ENCODE results near the gene ELP6. TPM values are rescaled to one million over a fixed set of nuclear protein-coding genes. Genes with fewer than 3 reads are reported as not detected.

The ELP6 gene
- total and polyA plus RNA-seq, 9 of the 15 experiments (the other 6 are each of a cell fraction or from before 2014, with no cell fraction given), result 76.9 to 198 (median 83.3) TPM

GRCh38 chr3:47475570-47476329 is 37.8 kb downstream of the ELP6 start, which contains the start of gene SCAP (continued):
- peak in 1 of 2 experiments; percentile 63; a peak in 2 of 4 replicates for TF ChIP-seq RCOR1 (IDR thresholded peaks at IDR 0.05; ENCODE audit: borderline replicate concordance in 1 of 2, low read depth in 2 of 2, low read length in 2 of 2)
- peak; percentile 49; the same call in 1 of the 2 replicates for TF ChIP-seq CBFB (CRISPR knock-in tag; IDR thresholded peaks at IDR 0.05)
- TF ChIP-seq ZNF785 (CRISPR knock-in tag; IDR thresholded peaks at IDR 0.05), result no peak
- no peak for TF ChIP-seq ILK (tag; IDR thresholded peaks at IDR 0.05; ENCODE audit: borderline replicate concordance, low read depth)
- TF ChIP-seq RBM34 (IDR thresholded peaks at IDR 0.05; ENCODE audit: borderline replicate concordance, insufficient read depth, low read length), result peak; percentile 100
- no peak for TF ChIP-seq ILF3 (IDR thresholded peaks at IDR 0.05; ENCODE audit: borderline replicate concordance)
- peak; percentile 99 for TF ChIP-seq MYC (IDR thresholded peaks at IDR 0.05; ENCODE audit: low read depth, low read length)
- TF ChIP-seq MYC (CRISPR knock-in tag; IDR thresholded peaks at IDR 0.05; ENCODE audit: borderline replicate concordance, low read depth), result peak; percentile 80
- TF ChIP-seq CAMTA2 (CRISPR knock-in tag; conservative IDR thresholded peaks at IDR 0.05), result peak; percentile 78; the same call in 1 of the 2 replicates
- no peak for TF ChIP-seq ZNF184 (CRISPR knock-in tag; IDR thresholded peaks at IDR 0.05)
- TF ChIP-seq XRCC3 (IDR thresholded peaks at IDR 0.05), result no peak
- no peak for TF ChIP-seq E4F1 (CRISPR knock-in tag; IDR thresholded peaks at IDR 0.05; ENCODE audit: borderline replicate concordance)
- 0 out of 2 replicates have a peak, but pooled peaks have one; percentile 47 for TF ChIP-seq ZNF444 (CRISPR knock-in tag; IDR thresholded peaks at IDR 0.05)
- 0 out of 2 replicates have a peak, but pooled peaks have one; percentile 28 for TF ChIP-seq PTBP1 (IDR thresholded peaks at IDR 0.05; ENCODE audit: low read depth, low read length)
- peak; percentile 86 for TF ChIP-seq ATF7 (IDR thresholded peaks at IDR 0.05)
- TF ChIP-seq HIVEP1 (CRISPR knock-in tag; IDR thresholded peaks at IDR 0.05), result 0 out of 2 replicates have a peak, but pooled peaks have one; percentile 57
- peak; percentile 99 for TF ChIP-seq CTBP1 (IDR thresholded peaks at IDR 0.05; ENCODE audit: borderline replicate concordance)
- TF ChIP-seq SIN3A (IDR thresholded peaks at IDR 0.05; ENCODE audit: borderline replicate concordance in 2 of 2, control insufficient read depth in 1 of 2, low read depth in 2 of 2, low read length in 2 of 2), result peak; percentile 90 to 97
- no peak for TF ChIP-seq SFPQ (IDR thresholded peaks at IDR 0.05; ENCODE audit: low read depth, low read length)
- TF ChIP-seq TAF7 (tag; IDR thresholded peaks at IDR 0.05), result no peak
- TF ChIP-seq DPF2 (IDR thresholded peaks at IDR 0.05), result 0 out of 2 replicates have a peak, but pooled peaks have one; percentile 12
- TF ChIP-seq KAT8 (IDR thresholded peaks at IDR 0.05; ENCODE audit: low read depth), result no peak
- TF ChIP-seq RUNX1 (IDR thresholded peaks at IDR 0.05; ENCODE audit: low read depth), result no peak; the same call in 1 of the 2 replicates
